ENCODE results near the gene MIEF2. TPM values are rescaled to one million over a fixed set of nuclear protein-coding genes. Genes with fewer than 3 reads are reported as not detected.

MIEF2 gene
- total and polyA plus RNA-seq, 12 donors: 18.9 to 43.4 (median 31.4) TPM

DNA sequence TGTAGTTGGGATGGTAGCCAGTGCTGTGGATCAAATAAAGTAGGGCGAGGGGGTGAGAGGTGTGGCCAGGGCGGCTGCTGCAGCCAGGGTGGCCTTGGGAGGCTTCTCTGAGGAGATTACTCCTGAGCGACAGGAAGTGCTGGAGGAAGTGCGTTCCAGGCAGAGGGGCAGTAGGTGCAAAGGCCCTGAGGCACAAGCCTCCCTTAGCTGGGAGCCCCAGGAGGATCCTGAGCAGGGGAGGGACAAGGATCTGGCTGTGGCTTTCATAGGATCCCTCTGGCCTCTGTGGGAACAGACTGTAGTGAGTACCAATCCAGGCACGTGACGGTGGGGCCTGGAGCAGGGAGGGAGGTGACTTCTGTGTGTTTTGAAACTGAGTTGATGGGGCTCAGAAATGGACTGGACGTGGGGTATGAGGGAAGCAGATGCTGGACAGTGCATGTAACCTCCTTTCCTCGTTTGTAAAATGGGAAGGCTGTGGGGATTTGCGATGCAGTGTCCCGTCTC lies 32.2 kb upstream of the MIEF2 start:
- TF ChIP-seq, protein P1, sequence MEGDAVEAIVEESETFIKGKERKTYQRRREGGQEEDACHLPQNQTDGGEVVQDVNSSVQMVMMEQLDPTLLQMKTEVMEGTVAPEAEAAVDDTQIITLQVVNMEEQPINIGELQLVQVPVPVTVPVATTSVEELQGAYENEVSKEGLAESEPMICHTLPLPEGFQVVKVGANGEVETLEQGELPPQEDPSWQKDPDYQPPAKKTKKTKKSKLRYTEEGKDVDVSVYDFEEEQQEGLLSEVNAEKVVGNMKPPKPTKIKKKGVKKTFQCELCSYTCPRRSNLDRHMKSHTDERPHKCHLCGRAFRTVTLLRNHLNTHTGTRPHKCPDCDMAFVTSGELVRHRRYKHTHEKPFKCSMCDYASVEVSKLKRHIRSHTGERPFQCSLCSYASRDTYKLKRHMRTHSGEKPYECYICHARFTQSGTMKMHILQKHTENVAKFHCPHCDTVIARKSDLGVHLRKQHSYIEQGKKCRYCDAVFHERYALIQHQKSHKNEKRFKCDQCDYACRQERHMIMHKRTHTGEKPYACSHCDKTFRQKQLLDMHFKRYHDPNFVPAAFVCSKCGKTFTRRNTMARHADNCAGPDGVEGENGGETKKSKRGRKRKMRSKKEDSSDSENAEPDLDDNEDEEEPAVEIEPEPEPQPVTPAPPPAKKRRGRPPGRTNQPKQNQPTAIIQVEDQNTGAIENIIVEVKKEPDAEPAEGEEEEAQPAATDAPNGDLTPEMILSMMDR (IDR thresholded peaks at IDR 0.05): no peak
- H3K27me3 ChIP-seq: no peaks in the 10 kb centered on the region
- H3K9me3 ChIP-seq: no peaks in the 10 kb centered on the region
- ATAC-seq (no peak), DNase-seq (no peak)
- no peak overlapping the region for H3K4me3 ChIP-seq
- peaks cover 0 to 13% (median 0%) of the 10 kb centered on the region in 9 donors for H3K36me3 ChIP-seq
- H3K4me1 ChIP-seq: peaks cover 11 to 29% (median 20%) of the 10 kb centered on the region in 9 donors
- intact Hi-C loops (cut with DNase I): loop anchor here in 3 of 10 donors (5.0 to 10.0 kb wide), 2 partner anchors 87 to 89 kb away; partner anchors contain the start of genes SMCR8 (in 3 of the 3) and TOP3A (in 2 of the 3)
- 92% methylated on average over 10 of the region's 10 CpGs for WGBS, 2 donors
- no peak overlapping the region for H3K27ac ChIP-seq

DNA sequence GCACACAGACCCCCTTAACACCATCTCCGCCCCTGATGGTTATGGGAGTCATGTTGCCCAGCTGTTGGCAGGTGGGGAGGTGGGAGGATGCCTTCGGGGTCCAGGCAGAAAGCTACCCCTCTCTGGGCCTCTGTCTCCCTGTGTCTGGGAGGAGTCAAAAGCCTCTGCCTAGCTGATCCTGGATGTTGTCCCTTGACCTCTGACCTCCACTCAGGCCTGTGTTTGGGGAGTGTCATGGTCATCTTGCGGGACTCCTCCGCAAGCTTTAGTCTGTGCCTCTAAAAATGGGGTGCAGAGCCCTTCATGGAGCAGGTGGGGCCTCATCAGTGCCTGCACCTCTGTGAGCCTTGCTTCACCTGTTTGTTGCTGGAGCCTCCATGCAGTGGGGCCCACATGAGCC lies 31.2 kb upstream of the MIEF2 start:
- TF ChIP-seq, protein P1 (IDR thresholded peaks at IDR 0.05): no peak
- H3K27me3 ChIP-seq: no peaks in the 10 kb centered on the region
- peaks cover 11 to 23% (median 19%) of the 10 kb centered on the region in 9 donors for H3K4me1 ChIP-seq
- intact Hi-C loops (cut with DNase I): loop anchor here in 3 of 10 donors (5.0 to 10.0 kb wide), 2 partner anchors 86 to 88 kb away; partner anchors contain the start of genes SMCR8 (in 3 of the 3) and TOP3A (in 2 of the 3)
- H3K9me3 ChIP-seq: no peaks in the 10 kb centered on the region
- no peak overlapping the region for H3K4me3 ChIP-seq
- DNase-seq (no peak), ATAC-seq (no peak)
- H3K27ac ChIP-seq: no peak overlapping the region
- H3K36me3 ChIP-seq: peaks cover 0 to 24% (median 4%) of the 10 kb centered on the region in 9 donors
- 85 to 89% methylated on average over 4 of the region's 4 CpGs for WGBS, 2 donors

DNA sequence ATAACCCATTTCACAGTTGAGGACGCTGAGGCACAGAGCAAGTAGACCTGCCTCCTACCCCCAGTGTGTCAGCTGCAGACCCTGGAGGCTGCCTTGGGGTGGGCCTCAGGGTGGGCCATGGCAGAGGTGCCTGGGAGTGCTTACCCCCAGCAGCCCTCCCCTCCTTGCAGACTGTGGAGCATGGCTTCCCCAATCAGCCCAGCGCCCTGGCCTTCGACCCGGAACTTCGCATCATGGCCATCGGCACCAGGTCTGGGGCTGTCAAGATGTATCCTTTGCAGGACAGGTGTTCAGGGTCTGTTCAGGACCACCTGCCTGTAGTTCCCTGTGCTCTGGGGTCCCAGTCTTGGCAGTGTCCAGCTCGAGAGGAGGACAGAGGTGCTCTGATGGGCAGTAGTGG lies 30.7 kb upstream of the MIEF2 start:
- Histone ChIP-seq H3K4me3 (no peak overlapping the region), H3K4me1 (peaks cover 10 to 18% (median 14%) of the 10 kb centered on the region in 9 donors), H3K36me3 (peaks cover 0 to 29% (median 4%) of the 10 kb centered on the region in 9 donors), H3K27ac (no peak overlapping the region), H3K27me3 (no peaks in the 10 kb centered on the region), H3K9me3 (no peaks in the 10 kb centered on the region)
- ATAC-seq (no peak), DNase-seq (no peak)
- intact Hi-C loops (cut with DNase I): loop anchor here in 3 of 10 donors (5.0 to 10.0 kb wide), 2 partner anchors 85 to 88 kb away; partner anchors contain the start of genes SMCR8 (in 3 of the 3) and TOP3A (in 2 of the 3)
- TF ChIP-seq, protein P1 (IDR thresholded peaks at IDR 0.05): no peak
- 94 to 96% methylated on average over 7 of the region's 7 CpGs for WGBS, 2 donors

DNA sequence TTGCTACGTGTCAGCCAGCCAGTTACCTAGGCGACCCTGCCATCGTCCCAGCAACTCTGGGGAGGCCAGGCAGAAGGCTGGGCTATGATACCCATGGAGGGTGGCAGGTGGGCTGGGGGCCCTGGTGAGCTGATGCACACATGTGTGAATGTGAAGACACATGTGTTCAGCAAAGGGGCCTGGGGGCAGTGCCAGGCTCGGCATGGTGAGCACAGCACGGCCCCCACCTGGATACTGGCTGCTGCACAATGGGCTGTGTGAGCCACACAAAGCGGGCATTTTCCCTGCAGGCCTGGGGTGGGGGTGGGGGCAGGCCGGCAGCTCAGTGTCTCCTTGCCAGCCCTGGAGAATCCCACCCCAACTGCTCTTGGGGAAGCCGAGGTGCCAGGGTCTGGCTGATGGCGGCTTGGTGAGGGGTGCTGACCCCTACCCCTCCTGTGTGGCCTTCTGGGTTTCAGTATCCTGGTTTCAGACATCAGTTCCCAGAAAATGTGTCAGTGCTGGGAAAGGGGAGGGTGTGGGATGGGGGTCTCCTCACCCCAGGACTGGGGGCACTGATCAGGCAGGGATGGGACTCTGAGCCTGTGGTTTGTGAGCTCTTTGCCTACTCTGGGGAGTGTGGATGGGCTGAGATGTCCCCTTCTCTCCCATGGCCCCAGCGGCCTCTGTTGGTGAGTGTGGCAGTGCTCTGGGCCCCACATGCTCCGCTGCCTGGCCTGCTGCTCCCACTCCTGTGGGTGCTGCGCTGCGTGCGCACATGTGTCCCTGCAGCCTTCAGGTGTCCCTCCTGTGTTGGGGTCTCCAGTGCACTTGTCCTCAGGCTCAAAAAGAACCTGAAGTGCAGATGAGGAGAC lies 29.9 kb upstream of the MIEF2 start:
- DNase-seq: no peak
- ATAC-seq: no peak
- peaks cover 0 to 36% (median 4%) of the 10 kb centered on the region in 9 donors for H3K36me3 ChIP-seq
- H3K27me3 ChIP-seq: no peaks in the 10 kb centered on the region
- 84 to 87% methylated on average over 14 of the region's 14 CpGs for WGBS, 2 donors
- no peak overlapping the region for H3K27ac ChIP-seq
- intact Hi-C loops (cut with DNase I): no loop called here
- no peak overlapping the region for H3K4me3 ChIP-seq
- H3K9me3 ChIP-seq: no peaks in the 10 kb centered on the region
- H3K4me1 ChIP-seq: peaks cover 6 to 14% (median 10%) of the 10 kb centered on the region in 9 donors
- TF ChIP-seq, protein P1 (IDR thresholded peaks at IDR 0.05): no peak

Data from heart right ventricle (tissue), 16 donors.